GM19240 (cell line): Measurements from ENCODE around the gene RNF13.
"Not testable (repeated sequence)": the region's sequence is repeated elsewhere in the genome, so short reads cannot be mapped to it uniquely, and the experiment has no call there.

Experiments
- DNase-seq: peaks from one replicate; pipeline ENCODE4 v3.0.0; 2011; ENCODE audit warnings: low spot score; ENCODE audit not compliant: insufficient read length

Gene RNF13

GRCh38 chr3:149839469-149839868 is 26.5 kb downstream of the RNF13 start:
- not testable (repeated sequence) for DNase-seq

GRCh38 chr3:149839896-149840295 is 26.9 kb downstream of the RNF13 start:
- no peak for DNase-seq

GRCh38 chr3:149843502-149843901 is 30.5 kb downstream of the RNF13 start:
- DNase-seq, result no peak

GRCh38 chr3:149844091-149844490 is 31.1 kb downstream of the RNF13 start:
- no peak for DNase-seq

DNA sequence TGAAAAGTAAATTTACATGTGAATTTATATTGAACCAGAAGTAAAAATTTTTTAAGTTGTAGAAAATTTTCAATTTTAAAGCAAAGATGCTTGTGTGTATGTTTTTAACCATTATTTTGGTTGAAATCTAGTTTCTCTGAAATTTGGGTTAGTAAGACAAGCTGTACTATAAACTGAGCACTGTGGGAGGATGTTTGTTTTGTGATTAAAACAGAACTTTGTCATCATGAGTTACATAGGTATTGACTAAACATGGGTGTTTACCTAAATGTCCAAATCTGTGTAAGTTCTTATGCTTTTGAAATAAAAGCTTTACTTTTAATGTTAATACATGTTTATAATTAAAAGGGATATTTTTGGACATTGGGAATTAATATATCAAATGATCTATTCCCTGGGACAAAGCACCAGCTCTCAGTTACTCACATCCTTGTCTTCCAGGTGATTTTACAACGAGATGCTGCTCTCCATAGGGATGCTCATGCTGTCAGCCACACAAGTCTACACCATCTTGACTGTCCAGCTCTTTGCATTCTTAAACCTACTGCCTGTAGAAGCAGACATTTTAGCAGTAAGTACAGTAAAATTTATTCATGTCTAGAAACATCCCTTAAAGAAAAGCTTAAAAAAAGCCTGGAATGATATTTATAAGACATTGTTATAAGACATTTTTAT is 32.7 kb downstream of the RNF13 start:
- no peak for DNase-seq

GRCh38 chr3:149848238-149848637 is 35.2 kb downstream of the RNF13 start:
- DNase-seq, result no peak

DNA sequence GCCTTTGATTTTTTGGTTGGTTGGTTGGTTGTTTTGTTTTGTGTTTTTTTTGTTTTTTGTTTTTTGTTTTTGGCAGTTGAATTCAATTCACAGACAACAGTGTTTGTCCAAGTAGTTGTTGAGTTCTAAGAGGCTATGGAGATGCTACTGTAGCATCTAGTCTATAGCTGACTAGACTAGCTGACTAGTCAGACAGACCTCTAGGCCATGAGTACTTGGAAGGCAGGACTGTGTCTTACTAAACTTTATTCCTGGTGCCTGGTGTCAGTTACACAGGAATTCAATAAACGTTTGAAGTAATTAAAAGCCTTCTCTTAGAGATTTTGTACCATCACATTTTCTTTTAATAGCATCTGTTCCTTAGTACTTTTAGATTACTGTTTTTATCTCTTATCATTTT is 35.7 kb downstream of the RNF13 start:
- no peak for DNase-seq

DNA sequence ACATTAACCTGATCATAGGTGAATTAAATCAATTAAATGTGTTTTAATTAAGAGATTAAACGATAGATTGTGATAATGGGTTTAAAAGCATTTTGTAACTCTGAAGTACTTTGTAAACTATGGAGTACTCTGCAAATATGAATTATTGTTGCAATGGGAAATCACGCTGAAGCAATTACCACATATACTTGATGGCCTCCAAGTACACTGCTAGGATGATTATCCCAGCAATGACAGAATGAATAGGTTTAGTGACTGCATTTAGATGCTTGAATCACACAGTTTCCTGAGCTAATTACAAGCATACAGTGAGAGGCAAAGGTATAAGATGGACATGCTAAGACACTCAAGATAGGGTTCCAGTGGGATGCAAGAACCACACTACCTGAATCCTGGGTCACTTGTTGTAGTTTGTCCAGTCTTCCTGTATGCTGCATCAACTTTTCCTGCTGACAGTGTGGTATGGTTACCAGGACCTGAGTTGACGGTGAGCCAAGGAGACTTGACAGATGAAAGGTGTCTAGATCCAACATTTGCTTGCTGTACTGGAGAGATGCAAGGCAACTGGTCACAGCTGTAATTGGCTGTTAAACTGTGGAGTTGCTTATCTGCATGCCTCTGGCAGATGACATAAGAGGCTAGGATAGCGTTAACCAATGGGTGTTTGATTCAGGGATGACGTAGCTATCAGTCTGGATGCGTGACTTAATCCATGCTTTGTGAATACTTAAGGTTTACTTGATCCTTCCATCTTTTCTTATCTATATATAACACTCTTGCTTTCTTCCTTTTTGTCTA is 38.0 kb downstream of the RNF13 start:
- DNase-seq, result no peak

DNA sequence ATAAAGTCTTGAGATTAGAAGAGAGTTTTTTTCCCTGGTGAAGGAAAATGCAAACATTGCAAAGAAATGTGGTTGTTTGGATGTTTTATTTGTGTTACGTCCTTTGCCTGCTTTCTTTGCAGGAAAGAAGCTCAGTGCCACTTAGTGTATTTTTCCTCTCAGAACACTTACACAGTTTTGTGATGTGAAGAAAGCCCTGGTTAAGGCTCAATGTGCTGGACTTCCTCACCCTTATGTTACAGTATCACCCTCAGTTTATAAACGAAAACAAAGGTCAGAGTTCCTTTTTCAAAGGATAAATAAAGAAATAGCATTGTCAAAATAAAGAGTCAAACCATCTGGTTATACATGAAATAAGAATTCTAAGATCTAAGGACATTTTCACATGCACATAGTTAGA is 45.9 kb downstream of the RNF13 start:
- DNase-seq, result no peak

GRCh38 chr3:149860881-149861280 is 47.9 kb downstream of the RNF13 start:
- DNase-seq, result no peak

- no peak for DNase-seq
Measured at GRCh38 chr3:149867563-149867962, 54.5 kb downstream of the RNF13 start.

GRCh38 chr3:149871855-149872254 is 58.8 kb downstream of the RNF13 start:
- DNase-seq, result no peak

GRCh38 chr3:149872589-149872988 is 59.6 kb downstream of the RNF13 start:
- DNase-seq, result no peak

DNA sequence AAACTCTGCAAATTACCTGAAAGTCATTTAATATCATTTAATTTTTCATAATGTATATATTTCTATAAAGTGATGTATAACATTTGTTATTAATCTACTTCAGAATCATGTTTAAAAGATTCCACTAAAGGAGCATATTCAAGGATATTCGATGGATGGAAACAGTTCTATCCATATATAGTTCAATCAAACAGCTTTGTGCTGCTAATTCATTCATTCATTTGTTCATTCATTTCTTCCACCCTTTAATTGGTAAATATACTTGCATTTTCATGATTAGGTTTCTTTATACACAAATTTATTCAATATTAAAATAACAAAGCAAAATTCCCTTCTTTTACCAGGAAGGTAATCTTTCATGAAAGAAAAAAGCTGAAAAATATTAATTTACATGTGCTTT is 64.7 kb downstream of the RNF13 start:
- DNase-seq, result no peak

DNA sequence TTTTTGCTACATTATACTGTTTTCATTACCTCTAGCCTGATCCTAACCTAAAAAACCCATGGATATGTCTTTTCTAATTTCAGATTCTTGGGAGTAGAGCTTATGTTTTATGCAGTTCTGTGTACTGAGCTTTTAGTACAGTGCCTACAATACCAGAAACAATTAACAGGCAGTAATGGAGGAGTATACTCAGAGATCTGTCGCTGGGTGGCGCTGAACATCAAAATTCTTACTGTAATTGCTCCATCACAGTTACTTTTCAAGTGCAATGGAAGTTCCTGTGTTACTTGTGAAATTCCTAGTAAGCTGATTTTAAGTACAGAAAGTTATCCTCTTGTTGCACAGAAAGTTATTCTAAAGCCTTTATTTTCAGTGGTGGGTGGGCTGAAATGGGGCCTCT is 66.9 kb downstream of the RNF13 start:
- DNase-seq, result no peak

- DNase-seq, result no peak
Measured at GRCh38 chr3:149881879-149882278, 68.9 kb downstream of the RNF13 start.

- no peak for DNase-seq
Measured at GRCh38 chr3:149883134-149883533, 70.1 kb downstream of the RNF13 start.

GRCh38 chr3:149883860-149884259 is 70.8 kb downstream of the RNF13 start:
- DNase-seq, result not testable (repeated sequence)

- DNase-seq, result not testable (repeated sequence)
Measured at GRCh38 chr3:149884848-149885247, 71.8 kb downstream of the RNF13 start.

DNA sequence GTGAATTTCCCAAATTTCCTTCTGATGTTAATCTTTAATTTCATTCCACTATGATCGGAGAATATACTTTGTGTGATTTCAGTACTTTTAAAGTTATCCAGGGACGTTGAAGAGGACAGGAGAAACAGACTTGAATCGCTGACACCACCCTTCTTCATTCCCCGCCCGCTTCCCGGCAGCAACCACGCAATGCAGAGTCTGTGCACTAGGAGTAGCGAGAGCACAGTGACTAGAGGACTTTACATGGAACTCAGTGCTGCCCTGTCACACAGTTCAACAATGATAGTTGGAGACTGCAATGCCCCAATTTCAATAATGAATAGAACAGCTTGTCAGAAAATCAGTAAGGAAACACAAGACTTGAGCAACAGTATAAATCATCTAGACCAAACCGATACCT is 73.9 kb downstream of the RNF13 start:
- DNase-seq, result no peak

- DNase-seq, result no peak
Measured at GRCh38 chr3:149891621-149892020, 78.6 kb downstream of the RNF13 start.

DNA sequence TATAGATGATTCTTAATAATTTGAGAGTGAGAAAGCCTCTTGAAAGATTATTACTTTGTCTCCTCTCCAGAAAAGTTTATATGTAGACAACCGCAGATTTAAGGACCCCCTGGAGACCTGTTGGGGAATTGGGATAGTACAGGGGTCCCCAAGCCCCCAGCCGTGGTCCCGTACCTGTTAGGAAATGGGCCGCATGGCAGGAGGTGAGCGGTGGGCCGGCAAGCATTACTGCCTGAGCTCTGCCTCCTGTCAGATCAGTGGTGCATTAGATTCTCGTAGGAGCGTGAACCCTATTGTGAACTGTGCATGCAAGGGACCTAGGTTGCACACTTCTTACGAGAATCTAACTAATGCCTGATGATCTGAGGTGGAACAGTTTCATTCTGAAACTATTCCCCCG is 79.4 kb downstream of the RNF13 start:
- no peak for DNase-seq

DNA sequence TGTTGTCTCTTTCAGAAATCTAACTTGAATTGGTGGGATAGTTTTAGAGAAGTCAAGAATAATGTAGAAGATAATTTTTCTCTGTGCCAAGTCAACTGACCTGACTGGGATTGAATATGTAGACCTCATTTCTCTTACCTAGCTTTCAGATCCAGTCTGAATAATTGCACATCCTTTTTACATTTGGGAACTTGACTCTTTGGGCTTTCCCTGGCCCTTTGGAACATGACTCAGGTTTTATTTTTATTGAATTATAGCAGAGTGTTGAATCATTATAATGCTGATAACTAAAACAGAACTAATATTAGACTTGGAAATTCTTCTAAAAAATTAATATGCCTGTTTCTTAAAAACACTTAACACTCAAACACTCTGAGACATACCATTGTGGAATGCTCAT is 81.2 kb downstream of the RNF13 start:
- no peak for DNase-seq
